Aortic smooth muscle cell (primary cell): ENCODE data around the gene IMP3. TPM values are rescaled to one million over a fixed set of nuclear protein-coding genes. Genes with fewer than 3 reads are reported as not detected.

Experiments used
- total RNA-seq: library from RNA; depleted of rRNA; stranded (reverse); fragments of >200 nt; gene quantifications from 2 replicates; pipeline ENCODE4 v1.2.3, GENCODE V29; 2014

The IMP3 gene
- 72.6 and 94.9 TPM in 2 replicates for total RNA-seq

GRCh38 chr15:75639709-75640482 lies at the start of gene IMP3:
IMP3 (minus strand) TSS chr15:75640224; CDS start chr15:75640168, 56 bp downstream.

DNA sequence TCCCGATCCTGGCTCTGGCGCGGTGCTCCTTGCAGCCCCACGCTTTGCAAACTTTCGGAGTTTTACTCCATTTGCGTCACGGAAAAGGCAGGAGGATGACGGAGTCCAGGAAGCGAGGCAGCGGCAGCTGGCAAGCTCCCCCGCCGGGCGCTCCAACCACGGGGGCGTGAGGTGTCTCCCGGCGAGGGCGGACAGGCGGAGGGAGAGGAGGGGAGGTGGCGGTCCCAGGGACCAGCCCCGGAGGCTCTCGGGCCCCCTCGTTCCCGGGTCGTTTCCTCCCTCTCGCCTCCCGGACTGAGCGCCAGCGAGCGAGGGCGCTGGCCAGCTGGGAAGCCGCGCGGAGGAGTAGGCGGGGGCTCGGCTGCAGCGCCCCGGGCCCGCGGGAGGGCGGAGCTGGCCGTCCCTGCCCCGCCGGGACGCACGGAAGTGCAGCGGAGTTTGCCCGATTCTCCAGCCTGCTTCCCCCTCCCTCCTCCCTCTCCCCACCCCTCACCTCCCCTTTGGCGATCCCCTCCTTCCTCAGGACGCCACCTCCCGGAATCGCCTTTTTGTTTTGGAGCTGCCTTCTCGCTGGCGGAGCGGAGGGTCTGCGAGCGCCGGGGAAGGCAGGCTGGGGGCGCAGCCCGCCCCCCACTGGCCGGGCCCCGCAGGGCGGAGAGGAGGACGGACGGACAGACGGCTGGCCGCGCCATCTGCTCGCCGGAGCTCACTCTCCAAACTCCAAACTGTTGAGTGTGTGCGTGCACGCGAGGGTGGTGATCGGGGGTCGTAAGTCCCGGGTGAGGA lies 7.5 kb upstream of the IMP3 start, which contains the start of gene SNX33:
TSS of gene SNX33 (plus strand) at position 543 of the 786 bp plus-strand sequence. CDS start 1,191 bp downstream, outside the sequence.

DNA sequence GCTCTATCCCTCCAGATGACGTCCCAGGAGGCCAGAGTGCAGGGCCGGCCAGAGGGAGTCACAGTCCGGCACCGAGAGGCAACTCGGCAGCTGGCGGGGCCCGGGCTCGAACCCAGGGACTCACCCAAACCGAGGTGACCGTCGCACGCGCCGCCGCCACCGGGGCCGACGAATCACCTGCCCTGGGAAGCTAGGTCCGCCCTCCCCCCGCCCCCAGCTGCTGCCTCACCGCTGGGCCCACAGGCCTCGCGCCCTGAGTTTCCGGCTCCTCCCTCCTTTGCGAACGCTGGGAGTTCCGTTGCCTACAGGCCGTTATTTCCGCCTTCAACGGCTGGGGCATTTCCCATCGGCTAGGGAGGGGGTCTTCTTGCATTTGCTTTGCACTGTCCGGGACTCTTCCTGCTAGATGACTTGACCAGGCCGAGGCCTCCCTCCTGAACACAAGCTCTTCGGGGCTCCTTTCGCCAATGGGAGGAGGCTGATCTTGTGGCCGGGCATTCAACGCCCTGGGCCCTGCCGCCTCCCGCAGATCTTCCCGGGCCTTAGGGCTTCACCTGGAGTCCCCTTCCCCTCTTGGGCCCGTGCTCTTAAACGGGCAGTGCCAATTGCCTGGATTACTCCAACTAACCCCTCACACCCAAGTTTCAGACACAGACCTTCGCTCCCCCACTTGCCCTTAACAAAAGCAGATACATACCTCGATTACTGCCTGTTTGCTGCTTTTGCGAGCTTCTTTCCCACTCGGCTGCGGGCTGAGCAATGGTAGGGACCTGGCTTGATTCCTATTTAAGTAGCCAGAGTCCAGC lies 14.3 kb downstream of the IMP3 start, which contains the start of gene SNUPN:
TSS of gene SNUPN (minus strand) at position 184 of the 806 bp plus-strand sequence. CDS start 4,674 bp downstream, outside the sequence.

Other genes with a start within 250 kb of the IMP3 start
- gene SIN3A, start 188.5 kb downstream of the IMP3 start, total RNA-seq = 22.2 and 29.4 TPM in 2 replicates
- 19.2 and 24.4 TPM in 2 replicates for gene PTPN9, start 60.9 kb downstream of the IMP3 start, total RNA-seq
- 38.6 and 41.0 TPM in 2 replicates for gene SNUPN, start 14.5 kb downstream of the IMP3 start, total RNA-seq
- 28.0 and 32.5 TPM in 2 replicates for gene SNX33, start 7.7 kb upstream of the IMP3 start, total RNA-seq
- gene CSPG4, start 72.6 kb upstream of the IMP3 start, total RNA-seq = 23.8 and 58.4 TPM in 2 replicates
- gene UBE2Q2, start 203.2 kb upstream of the IMP3 start, total RNA-seq = 42.1 and 43.2 TPM in 2 replicates